HepG2 (cell line): ENCODE data around the gene RGN. TPM values are rescaled to one million over a fixed set of nuclear protein-coding genes. Genes with fewer than 3 reads are reported as not detected.

ENCODE experiments used
- ASH2L ChIP-seq: fragments of 300-600, 200-600 bp; sonication (generic); IDR thresholded peaks from 2 replicates; pipeline ENCODE4 v1.7.0; 2017; ENCODE audit warnings: low read depth, mild to moderate bottlenecking, moderate library complexity, mixed read lengths, low read length; ENCODE audit not compliant: insufficient read length
- BRCA1 ChIP-seq: sonication (generic); formaldehyde crosslinking; IDR thresholded peaks from 2 replicates; pipeline ENCODE4 v1.4.0; 2020; ENCODE audit warnings: missing genetic modification reagents
- CHCHD3 ChIP-seq: sonication (generic); formaldehyde crosslinking; IDR thresholded peaks from 2 replicates; pipeline ENCODE4 v1.8.0; 2022; ENCODE audit warnings: mild to moderate bottlenecking, missing genetic modification reagents, moderate library complexity
- HNF4A ChIP-seq: sonication (generic); formaldehyde crosslinking; IDR thresholded peaks from 2 replicates; pipeline ENCODE4 v1.4.0; 2020; ENCODE audit warnings: missing genetic modification reagents
- MAFG ChIP-seq: sonication (generic); formaldehyde crosslinking; IDR thresholded peaks from 2 replicates; pipeline ENCODE4 v1.5.1; 2020; ENCODE audit warnings: mild to moderate bottlenecking, missing genetic modification reagents
- PHB2 ChIP-seq: fragments of 450-650 bp; IDR thresholded peaks from 2 replicates; pipeline ENCODE4 v1.6.1; 2018; ENCODE audit not compliant: partially characterized antibody
- PHF21A ChIP-seq: sonication (generic); formaldehyde crosslinking; IDR thresholded peaks from 2 replicates; pipeline ENCODE4 v1.5.0; 2020; ENCODE audit warnings: mild to moderate bottlenecking, missing genetic modification reagents
- PTBP1 ChIP-seq: fragments of 200-400 bp; formaldehyde crosslinking; IDR thresholded peaks from 2 replicates; pipeline ENCODE4 v1.6.1; 2018; ENCODE audit warnings: low read length, low read depth; ENCODE audit not compliant: poor library complexity, severe bottlenecking
- SIX1 ChIP-seq: sonication (generic); formaldehyde crosslinking; IDR thresholded peaks from 2 replicates; pipeline ENCODE4 v1.4.0; 2020; ENCODE audit warnings: missing genetic modification reagents, borderline replicate concordance
- STAG1 ChIP-seq: sonication (generic); formaldehyde crosslinking; IDR thresholded peaks from 2 replicates; pipeline ENCODE4 v1.4.0; 2020; ENCODE audit warnings: missing genetic modification reagents
- TFDP2 ChIP-seq: sonication (generic); formaldehyde crosslinking; IDR thresholded peaks from 2 replicates; pipeline ENCODE4 v1.4.0; 2020; ENCODE audit warnings: missing genetic modification reagents
- TP53 ChIP-seq: sonication (generic); formaldehyde crosslinking; conservative IDR thresholded peaks from 2 replicates; pipeline ENCODE4 v1.4.0; 2020; ENCODE audit warnings: missing genetic modification reagents
- ZBTB10 ChIP-seq: sonication (generic); formaldehyde crosslinking; IDR thresholded peaks from 2 replicates; pipeline ENCODE4 v1.4.0; 2020; ENCODE audit warnings: missing genetic modification reagents, borderline replicate concordance
- ZFY ChIP-seq: sonication (generic); formaldehyde crosslinking; IDR thresholded peaks from 2 replicates; pipeline ENCODE4 v1.4.0; 2020; ENCODE audit warnings: missing genetic modification reagents
- ZNF460 ChIP-seq: sonication (generic); formaldehyde crosslinking; IDR thresholded peaks from 2 replicates; pipeline ENCODE4 v1.5.1; 2020; ENCODE audit warnings: missing genetic modification reagents, mild to moderate bottlenecking, borderline replicate concordance
- ZNF782 ChIP-seq: sonication (generic); formaldehyde crosslinking; IDR thresholded peaks from 2 replicates; pipeline ENCODE4 v1.4.0; 2020; ENCODE audit warnings: missing genetic modification reagents, mild to moderate bottlenecking, borderline replicate concordance
- ZNF784 ChIP-seq: sonication (generic); formaldehyde crosslinking; IDR thresholded peaks from 2 replicates; pipeline ENCODE4 v1.5.1; 2020; ENCODE audit warnings: missing genetic modification reagents, mild to moderate bottlenecking, borderline replicate concordance
- ZNF878 ChIP-seq: sonication (generic); formaldehyde crosslinking; IDR thresholded peaks from 2 replicates; pipeline ENCODE4 v1.8.1; 2023; ENCODE audit warnings: mild to moderate bottlenecking, missing genetic modification reagents, moderate library complexity
- polyA plus RNA-seq, 8 experiments: library from polyadenylated mRNA; depleted of rRNA in 3 of 8; stranded (reverse) in 7 of 8; unstranded in 1 of 8; fragments of >200 nt; fragmentation: Illumina TruSeq in 4 of 8; extraction: Trizol in 4 of 8; gene quantifications; 2 replicates each; pipeline versions ENCODE4 v1.2.1 to v1.2.3, GENCODE V29; 2011 to 2016; ENCODE audit warnings: low read depth in 4 of 8, missing spikeins in 1 of 8, mixed read lengths in 1 of 8; ENCODE audit not compliant: insufficient read depth in 1 of 8
- total RNA-seq, 5 experiments: library from RNA; depleted of rRNA; stranded (reverse); fragments of >200 nt; fragmentation: Illumina TruSeq; extraction: Trizol; gene quantifications; 2 replicates each; pipeline ENCODE4 v1.2.3, GENCODE V29; 2016; ENCODE audit warnings: low read depth in 1 of 5
- TF ChIP-seq, protein P1 (sequence below): sonication (generic); formaldehyde crosslinking; IDR thresholded peaks from 2 replicates; pipeline ENCODE4 v1.8.1; 2023; ENCODE audit warnings: mild to moderate bottlenecking, missing genetic modification reagents
- TF ChIP-seq, protein P2 (sequence below): sonication (generic); formaldehyde crosslinking; IDR thresholded peaks from 2 replicates; pipeline ENCODE4 v1.5.0; 2020; ENCODE audit warnings: missing genetic modification reagents, mild to moderate bottlenecking, borderline replicate concordance
- TF ChIP-seq, protein P3 (sequence below): sonication (generic); formaldehyde crosslinking; conservative IDR thresholded peaks from 2 replicates; pipeline ENCODE4 v1.4.0; 2020; ENCODE audit warnings: mild to moderate bottlenecking, missing genetic modification reagents, moderate library complexity

The RGN gene
- total and polyA plus RNA-seq, 2 of the 13 experiments (the other 11 are each of a cell fraction or from before 2014, with no cell fraction given) = 19.6 to 74.4 TPM

DNA sequence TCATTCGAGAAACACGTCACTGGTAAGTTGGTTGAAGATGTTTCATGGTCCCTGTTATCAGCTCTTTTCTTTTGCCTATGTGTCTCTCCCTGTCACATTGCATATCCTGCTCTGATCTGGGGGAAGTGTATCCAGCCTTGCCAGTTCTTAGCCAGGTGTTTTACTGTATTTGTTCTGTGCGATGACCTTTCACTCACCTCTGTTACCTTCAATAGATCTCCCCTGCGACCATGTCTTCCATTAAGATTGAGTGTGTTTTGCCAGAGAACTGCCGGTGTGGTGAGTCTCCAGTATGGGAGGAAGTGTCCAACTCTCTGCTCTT lies 2.6 kb downstream of the RGN start (continued):
- TF ChIP-seq PHB2 (no peak), SIX1 (no peak), ZNF878 (CRISPR knock-in tag) (no peak), PHF21A (0 out of 2 replicates have a peak, but pooled peaks have one; percentile 25), STAG1 (no peak), BRCA1 (no peak), ASH2L (no peak), ZNF460 (CRISPR knock-in tag) (no peak), ZBTB10 (CRISPR knock-in tag) (no peak), TFDP2 (CRISPR knock-in tag) (no peak), HNF4A (CRISPR knock-in tag) (no peak), ZFY (CRISPR knock-in tag) (no peak), TP53 (CRISPR knock-in tag) (no peak), ZNF784 (CRISPR knock-in tag) (no peak), CHCHD3 (CRISPR knock-in tag) (no peak), PTBP1 (no peak), ZNF782 (CRISPR knock-in tag) (no peak), MAFG (CRISPR knock-in tag) (no peak)
- TF ChIP-seq, protein P1, sequence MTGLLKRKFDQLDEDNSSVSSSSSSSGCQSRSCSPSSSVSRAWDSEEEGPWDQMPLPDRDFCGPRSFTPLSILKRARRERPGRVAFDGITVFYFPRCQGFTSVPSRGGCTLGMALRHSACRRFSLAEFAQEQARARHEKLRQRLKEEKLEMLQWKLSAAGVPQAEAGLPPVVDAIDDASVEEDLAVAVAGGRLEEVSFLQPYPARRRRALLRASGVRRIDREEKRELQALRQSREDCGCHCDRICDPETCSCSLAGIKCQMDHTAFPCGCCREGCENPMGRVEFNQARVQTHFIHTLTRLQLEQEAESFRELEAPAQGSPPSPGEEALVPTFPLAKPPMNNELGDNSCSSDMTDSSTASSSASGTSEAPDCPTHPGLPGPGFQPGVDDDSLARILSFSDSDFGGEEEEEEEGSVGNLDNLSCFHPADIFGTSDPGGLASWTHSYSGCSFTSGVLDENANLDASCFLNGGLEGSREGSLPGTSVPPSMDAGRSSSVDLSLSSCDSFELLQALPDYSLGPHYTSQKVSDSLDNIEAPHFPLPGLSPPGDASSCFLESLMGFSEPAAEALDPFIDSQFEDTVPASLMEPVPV (CRISPR knock-in tag) = no peak
- TF ChIP-seq, protein P2, sequence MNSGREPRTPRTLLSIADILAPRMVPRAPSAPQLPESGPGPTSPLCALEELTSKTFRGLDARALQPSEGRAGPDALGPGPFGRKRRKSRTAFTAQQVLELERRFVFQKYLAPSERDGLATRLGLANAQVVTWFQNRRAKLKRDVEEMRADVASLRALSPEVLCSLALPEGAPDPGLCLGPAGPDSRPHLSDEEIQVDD (CRISPR knock-in tag) = no peak
- TF ChIP-seq, protein P3, sequence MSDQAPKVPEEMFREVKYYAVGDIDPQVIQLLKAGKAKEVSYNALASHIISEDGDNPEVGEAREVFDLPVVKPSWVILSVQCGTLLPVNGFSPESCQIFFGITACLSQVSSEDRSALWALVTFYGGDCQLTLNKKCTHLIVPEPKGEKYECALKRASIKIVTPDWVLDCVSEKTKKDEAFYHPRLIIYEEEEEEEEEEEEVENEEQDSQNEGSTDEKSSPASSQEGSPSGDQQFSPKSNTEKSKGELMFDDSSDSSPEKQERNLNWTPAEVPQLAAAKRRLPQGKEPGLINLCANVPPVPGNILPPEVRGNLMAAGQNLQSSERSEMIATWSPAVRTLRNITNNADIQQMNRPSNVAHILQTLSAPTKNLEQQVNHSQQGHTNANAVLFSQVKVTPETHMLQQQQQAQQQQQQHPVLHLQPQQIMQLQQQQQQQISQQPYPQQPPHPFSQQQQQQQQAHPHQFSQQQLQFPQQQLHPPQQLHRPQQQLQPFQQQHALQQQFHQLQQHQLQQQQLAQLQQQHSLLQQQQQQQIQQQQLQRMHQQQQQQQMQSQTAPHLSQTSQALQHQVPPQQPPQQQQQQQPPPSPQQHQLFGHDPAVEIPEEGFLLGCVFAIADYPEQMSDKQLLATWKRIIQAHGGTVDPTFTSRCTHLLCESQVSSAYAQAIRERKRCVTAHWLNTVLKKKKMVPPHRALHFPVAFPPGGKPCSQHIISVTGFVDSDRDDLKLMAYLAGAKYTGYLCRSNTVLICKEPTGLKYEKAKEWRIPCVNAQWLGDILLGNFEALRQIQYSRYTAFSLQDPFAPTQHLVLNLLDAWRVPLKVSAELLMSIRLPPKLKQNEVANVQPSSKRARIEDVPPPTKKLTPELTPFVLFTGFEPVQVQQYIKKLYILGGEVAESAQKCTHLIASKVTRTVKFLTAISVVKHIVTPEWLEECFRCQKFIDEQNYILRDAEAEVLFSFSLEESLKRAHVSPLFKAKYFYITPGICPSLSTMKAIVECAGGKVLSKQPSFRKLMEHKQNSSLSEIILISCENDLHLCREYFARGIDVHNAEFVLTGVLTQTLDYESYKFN (CRISPR knock-in tag) = peak; percentile 66
